Measurements from ENCODE around the gene NME5. TPM values are rescaled to one million over a fixed set of nuclear protein-coding genes. Genes with fewer than 3 reads are reported as not detected.

The NME5 gene
- total and polyA plus RNA-seq, 4 donors = 0.09 to 1.3 (median 0.40) TPM

GRCh38 chr5:138109463-138110265 lies 29.6 kb downstream of the NME5 start:
- Histone ChIP-seq H3K4me3 (ENCODE audit: low read depth in 1 of 3, low read length in 3 of 3) (no peak overlapping the region), H3K4me1 (ENCODE audit: control insufficient read depth in 4 of 4, insufficient read depth in 4 of 4, low read length in 3 of 4) (no peaks in the 10 kb centered on the region), H3K9me3 (ENCODE audit: control insufficient read depth in 4 of 4, low read length in 3 of 4) (no peaks in the 10 kb centered on the region), H3K36me3 (ENCODE audit: control insufficient read depth in 4 of 4, insufficient read depth in 3 of 4, low read depth in 1 of 4, low read length in 3 of 4) (no peaks in the 10 kb centered on the region), H3K27ac (ENCODE audit: low read depth in 1 of 2, low read length in 2 of 2) (no peak overlapping the region), H3K9ac (ENCODE audit: low read depth in 1 of 2, low read length in 2 of 2) (no peak overlapping the region), H3K27me3 (ENCODE audit: control insufficient read depth in 4 of 4, insufficient read depth in 4 of 4, low read length in 3 of 4) (no peaks in the 10 kb centered on the region)
- WGBS = 92% methylated on average over 1 of the region's 1 CpG
- no peak for DNase-seq (ENCODE audit: low spot score)
- TF ChIP-seq FOXA1 (IDR thresholded peaks at IDR 0.05) (no peak), GABPA (IDR thresholded peaks at IDR 0.05 in 1 of 2, conservative IDR thresholded peaks at IDR 0.05 in 1 of 2) (no peak), HNF4G (IDR thresholded peaks at IDR 0.05) (no peak), EGR1 (IDR thresholded peaks at IDR 0.05; ENCODE audit: low read depth in 2 of 2) (no peak)
- TF ChIP-seq, protein P1, sequence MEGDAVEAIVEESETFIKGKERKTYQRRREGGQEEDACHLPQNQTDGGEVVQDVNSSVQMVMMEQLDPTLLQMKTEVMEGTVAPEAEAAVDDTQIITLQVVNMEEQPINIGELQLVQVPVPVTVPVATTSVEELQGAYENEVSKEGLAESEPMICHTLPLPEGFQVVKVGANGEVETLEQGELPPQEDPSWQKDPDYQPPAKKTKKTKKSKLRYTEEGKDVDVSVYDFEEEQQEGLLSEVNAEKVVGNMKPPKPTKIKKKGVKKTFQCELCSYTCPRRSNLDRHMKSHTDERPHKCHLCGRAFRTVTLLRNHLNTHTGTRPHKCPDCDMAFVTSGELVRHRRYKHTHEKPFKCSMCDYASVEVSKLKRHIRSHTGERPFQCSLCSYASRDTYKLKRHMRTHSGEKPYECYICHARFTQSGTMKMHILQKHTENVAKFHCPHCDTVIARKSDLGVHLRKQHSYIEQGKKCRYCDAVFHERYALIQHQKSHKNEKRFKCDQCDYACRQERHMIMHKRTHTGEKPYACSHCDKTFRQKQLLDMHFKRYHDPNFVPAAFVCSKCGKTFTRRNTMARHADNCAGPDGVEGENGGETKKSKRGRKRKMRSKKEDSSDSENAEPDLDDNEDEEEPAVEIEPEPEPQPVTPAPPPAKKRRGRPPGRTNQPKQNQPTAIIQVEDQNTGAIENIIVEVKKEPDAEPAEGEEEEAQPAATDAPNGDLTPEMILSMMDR (IDR thresholded peaks at IDR 0.05; ENCODE audit: low read depth, low read length, missing input control) = no peak

GRCh38 chr5:138107213-138107612 lies 32.0 kb downstream of the NME5 start:
- WGBS = 58% methylated on average over 1 of the region's 1 CpG
- H3K27ac ChIP-seq (ENCODE audit: low read depth in 1 of 2, low read length in 2 of 2) = no peak overlapping the region
- no peak overlapping the region for H3K9ac ChIP-seq (ENCODE audit: low read depth in 1 of 2, low read length in 2 of 2)
- no peak for DNase-seq (ENCODE audit: low spot score)
- H3K4me3 ChIP-seq (ENCODE audit: low read depth in 1 of 3, low read length in 3 of 3) = no peak overlapping the region
- H3K9me3 ChIP-seq (ENCODE audit: control insufficient read depth in 4 of 4, low read length in 3 of 4) = no peaks in the 10 kb centered on the region
- no peaks in the 10 kb centered on the region for H3K4me1 ChIP-seq (ENCODE audit: control insufficient read depth in 4 of 4, insufficient read depth in 4 of 4, low read length in 3 of 4)
- peaks cover 0 to 4% (median 0%) of the 10 kb centered on the region in 4 donors for H3K27me3 ChIP-seq (ENCODE audit: control insufficient read depth in 4 of 4, insufficient read depth in 4 of 4, low read length in 3 of 4)
- TF ChIP-seq YY1 (IDR thresholded peaks at IDR 0.05) = no peak
- no peak for TF ChIP-seq JUND (IDR thresholded peaks at IDR 0.05)
- TF ChIP-seq HNF4A (conservative IDR thresholded peaks at IDR 0.05) = no peak
- no peak for TF ChIP-seq TAF1 (conservative IDR thresholded peaks at IDR 0.05)
- TF ChIP-seq, protein P1 (IDR thresholded peaks at IDR 0.05; ENCODE audit: low read depth, low read length, missing input control) = no peak
- TF ChIP-seq FOXA1 (IDR thresholded peaks at IDR 0.05) = no peak
- TF ChIP-seq, protein P2, sequence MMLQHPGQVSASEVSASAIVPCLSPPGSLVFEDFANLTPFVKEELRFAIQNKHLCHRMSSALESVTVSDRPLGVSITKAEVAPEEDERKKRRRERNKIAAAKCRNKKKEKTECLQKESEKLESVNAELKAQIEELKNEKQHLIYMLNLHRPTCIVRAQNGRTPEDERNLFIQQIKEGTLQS (IDR thresholded peaks at IDR 0.05) = no peak
- no peak for TF ChIP-seq FOXA2 (IDR thresholded peaks at IDR 0.05)
- TF ChIP-seq NR2F2 (IDR thresholded peaks at IDR 0.05) = no peak
- no peak for TF ChIP-seq MAX (IDR thresholded peaks at IDR 0.05)
- TF ChIP-seq, protein P3, sequence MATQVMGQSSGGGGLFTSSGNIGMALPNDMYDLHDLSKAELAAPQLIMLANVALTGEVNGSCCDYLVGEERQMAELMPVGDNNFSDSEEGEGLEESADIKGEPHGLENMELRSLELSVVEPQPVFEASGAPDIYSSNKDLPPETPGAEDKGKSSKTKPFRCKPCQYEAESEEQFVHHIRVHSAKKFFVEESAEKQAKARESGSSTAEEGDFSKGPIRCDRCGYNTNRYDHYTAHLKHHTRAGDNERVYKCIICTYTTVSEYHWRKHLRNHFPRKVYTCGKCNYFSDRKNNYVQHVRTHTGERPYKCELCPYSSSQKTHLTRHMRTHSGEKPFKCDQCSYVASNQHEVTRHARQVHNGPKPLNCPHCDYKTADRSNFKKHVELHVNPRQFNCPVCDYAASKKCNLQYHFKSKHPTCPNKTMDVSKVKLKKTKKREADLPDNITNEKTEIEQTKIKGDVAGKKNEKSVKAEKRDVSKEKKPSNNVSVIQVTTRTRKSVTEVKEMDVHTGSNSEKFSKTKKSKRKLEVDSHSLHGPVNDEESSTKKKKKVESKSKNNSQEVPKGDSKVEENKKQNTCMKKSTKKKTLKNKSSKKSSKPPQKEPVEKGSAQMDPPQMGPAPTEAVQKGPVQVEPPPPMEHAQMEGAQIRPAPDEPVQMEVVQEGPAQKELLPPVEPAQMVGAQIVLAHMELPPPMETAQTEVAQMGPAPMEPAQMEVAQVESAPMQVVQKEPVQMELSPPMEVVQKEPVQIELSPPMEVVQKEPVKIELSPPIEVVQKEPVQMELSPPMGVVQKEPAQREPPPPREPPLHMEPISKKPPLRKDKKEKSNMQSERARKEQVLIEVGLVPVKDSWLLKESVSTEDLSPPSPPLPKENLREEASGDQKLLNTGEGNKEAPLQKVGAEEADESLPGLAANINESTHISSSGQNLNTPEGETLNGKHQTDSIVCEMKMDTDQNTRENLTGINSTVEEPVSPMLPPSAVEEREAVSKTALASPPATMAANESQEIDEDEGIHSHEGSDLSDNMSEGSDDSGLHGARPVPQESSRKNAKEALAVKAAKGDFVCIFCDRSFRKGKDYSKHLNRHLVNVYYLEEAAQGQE (IDR thresholded peaks at IDR 0.05) = no peak
- TF ChIP-seq HNF4G (IDR thresholded peaks at IDR 0.05) = no peak
- TF ChIP-seq, protein P4, sequence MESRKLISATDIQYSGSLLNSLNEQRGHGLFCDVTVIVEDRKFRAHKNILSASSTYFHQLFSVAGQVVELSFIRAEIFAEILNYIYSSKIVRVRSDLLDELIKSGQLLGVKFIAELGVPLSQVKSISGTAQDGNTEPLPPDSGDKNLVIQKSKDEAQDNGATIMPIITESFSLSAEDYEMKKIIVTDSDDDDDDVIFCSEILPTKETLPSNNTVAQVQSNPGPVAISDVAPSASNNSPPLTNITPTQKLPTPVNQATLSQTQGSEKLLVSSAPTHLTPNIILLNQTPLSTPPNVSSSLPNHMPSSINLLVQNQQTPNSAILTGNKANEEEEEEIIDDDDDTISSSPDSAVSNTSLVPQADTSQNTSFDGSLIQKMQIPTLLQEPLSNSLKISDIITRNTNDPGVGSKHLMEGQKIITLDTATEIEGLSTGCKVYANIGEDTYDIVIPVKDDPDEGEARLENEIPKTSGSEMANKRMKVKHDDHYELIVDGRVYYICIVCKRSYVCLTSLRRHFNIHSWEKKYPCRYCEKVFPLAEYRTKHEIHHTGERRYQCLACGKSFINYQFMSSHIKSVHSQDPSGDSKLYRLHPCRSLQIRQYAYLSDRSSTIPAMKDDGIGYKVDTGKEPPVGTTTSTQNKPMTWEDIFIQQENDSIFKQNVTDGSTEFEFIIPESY (IDR thresholded peaks at IDR 0.05) = no peak
- no peaks in the 10 kb centered on the region for H3K36me3 ChIP-seq (ENCODE audit: control insufficient read depth in 4 of 4, insufficient read depth in 3 of 4, low read depth in 1 of 4, low read length in 3 of 4)

Measured in liver (tissue), 9 donors.